Measurements from ENCODE around the gene ESPN.

DNA sequence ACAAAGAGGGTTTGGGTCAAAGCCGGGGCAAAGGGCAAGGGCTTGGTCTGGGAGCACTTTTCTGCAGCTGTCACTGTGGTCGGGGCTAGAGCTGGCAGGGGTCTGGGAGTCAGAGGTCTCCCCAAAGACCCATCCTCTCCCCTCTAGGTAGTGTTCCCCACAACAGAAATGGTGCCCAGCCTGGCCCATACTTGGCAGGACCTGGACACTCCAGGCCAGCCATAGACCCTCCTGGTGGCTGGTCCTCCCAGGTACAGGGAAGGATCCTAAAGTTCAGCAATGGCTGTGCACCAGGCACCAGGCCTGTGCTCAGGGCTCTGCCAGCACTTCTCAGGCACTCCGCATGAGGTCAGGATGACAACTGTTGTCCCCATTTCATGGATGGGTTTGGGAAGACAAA is 11.0 kb downstream of the ESPN start:
- TF ChIP-seq, protein P1, sequence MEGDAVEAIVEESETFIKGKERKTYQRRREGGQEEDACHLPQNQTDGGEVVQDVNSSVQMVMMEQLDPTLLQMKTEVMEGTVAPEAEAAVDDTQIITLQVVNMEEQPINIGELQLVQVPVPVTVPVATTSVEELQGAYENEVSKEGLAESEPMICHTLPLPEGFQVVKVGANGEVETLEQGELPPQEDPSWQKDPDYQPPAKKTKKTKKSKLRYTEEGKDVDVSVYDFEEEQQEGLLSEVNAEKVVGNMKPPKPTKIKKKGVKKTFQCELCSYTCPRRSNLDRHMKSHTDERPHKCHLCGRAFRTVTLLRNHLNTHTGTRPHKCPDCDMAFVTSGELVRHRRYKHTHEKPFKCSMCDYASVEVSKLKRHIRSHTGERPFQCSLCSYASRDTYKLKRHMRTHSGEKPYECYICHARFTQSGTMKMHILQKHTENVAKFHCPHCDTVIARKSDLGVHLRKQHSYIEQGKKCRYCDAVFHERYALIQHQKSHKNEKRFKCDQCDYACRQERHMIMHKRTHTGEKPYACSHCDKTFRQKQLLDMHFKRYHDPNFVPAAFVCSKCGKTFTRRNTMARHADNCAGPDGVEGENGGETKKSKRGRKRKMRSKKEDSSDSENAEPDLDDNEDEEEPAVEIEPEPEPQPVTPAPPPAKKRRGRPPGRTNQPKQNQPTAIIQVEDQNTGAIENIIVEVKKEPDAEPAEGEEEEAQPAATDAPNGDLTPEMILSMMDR (optimal IDR thresholded peaks at IDR 0.05 in 1 of 3, IDR thresholded peaks at IDR 0.05 in 1 of 3, conservative IDR thresholded peaks at IDR 0.05 in 1 of 3; ENCODE audit: extremely low read depth in 1 of 3, insufficient read depth in 2 of 3, low read length in 3 of 3): no peak
- no peak for TF ChIP-seq EZH2 (IDR thresholded peaks at IDR 0.05; ENCODE audit: low read length)
